ENCODE data around the gene NEU1.
"Not testable (repeated sequence)": the region's sequence is repeated elsewhere in the genome, so short reads cannot be mapped to it uniquely, and the experiment has no call there.

NEU1 gene

GRCh38 chr6:31837369-31838113, 25.1 kb downstream of the NEU1 start:
- DNase-seq = no peak

GRCh38 chr6:31836474-31837368, 25.9 kb downstream of the NEU1 start:
- DNase-seq = peak in 1 of 2 donors; percentile 45

GRCh38 chr6:31836047-31836473, 26.6 kb downstream of the NEU1 start:
- no peak for DNase-seq

- peak; percentile 77 to 86 for DNase-seq
These were observed 28.0 kb downstream of the NEU1 start for GRCh38 chr6:31834367-31835250.

- DNase-seq = no peak
These were observed 31.0 kb downstream of the NEU1 start for GRCh38 chr6:31831350-31832215.

GRCh38 chr6:31830886-31831335, 31.7 kb downstream of the NEU1 start:
- no peak for DNase-seq

- DNase-seq = peak in 1 of 2 donors; percentile 68
These were observed 32.9 kb downstream of the NEU1 start for GRCh38 chr6:31829633-31830283.

GRCh38 chr6:31827286-31828079, 35.1 kb downstream of the NEU1 start, which contains the start of gene HSPA1B:
Gene HSPA1B, plus strand, starts transcription at chr6:31827738. Its CDS starts 213 bp downstream, at chr6:31827951.
- DNase-seq = peak; percentile 94 to 95

GRCh38 chr6:31826793-31827285, 35.8 kb downstream of the NEU1 start:
- no peak for DNase-seq

GRCh38 chr6:31825553-31825952, 37.1 kb downstream of the NEU1 start:
- no peak for DNase-seq

GRCh38 chr6:31823592-31824196, 38.9 kb downstream of the NEU1 start:
- DNase-seq = not testable (repeated sequence)

GRCh38 chr6:31822036-31822821, 40.4 kb downstream of the NEU1 start:
- DNase-seq = peak; percentile 76 to 78

- no peak for DNase-seq
These were observed 41.2 kb downstream of the NEU1 start for GRCh38 chr6:31821301-31822035.

- DNase-seq = not testable (repeated sequence)
These were observed 42.2 kb downstream of the NEU1 start for GRCh38 chr6:31820399-31820798.

- no peak for DNase-seq
These were observed 42.7 kb downstream of the NEU1 start for GRCh38 chr6:31819871-31820299.

- DNase-seq = peak in 1 of 2 donors; percentile 31
These were observed 44.6 kb downstream of the NEU1 start for GRCh38 chr6:31817929-31818511.
